Measurements from ENCODE around the gene SEL1L3. TPM values are rescaled to one million over a fixed set of nuclear protein-coding genes. Genes with fewer than 3 reads are reported as not detected.

The SEL1L3 gene
- total and polyA plus RNA-seq, 9 of the 15 experiments (the other 6 are each of a cell fraction or from before 2014, with no cell fraction given) = 10.0 to 44.3 (median 21.6) TPM

GRCh38 chr4:25845841-25846653 is 16.7 kb downstream of the SEL1L3 start (continued):
- TF ChIP-seq, protein P1, sequence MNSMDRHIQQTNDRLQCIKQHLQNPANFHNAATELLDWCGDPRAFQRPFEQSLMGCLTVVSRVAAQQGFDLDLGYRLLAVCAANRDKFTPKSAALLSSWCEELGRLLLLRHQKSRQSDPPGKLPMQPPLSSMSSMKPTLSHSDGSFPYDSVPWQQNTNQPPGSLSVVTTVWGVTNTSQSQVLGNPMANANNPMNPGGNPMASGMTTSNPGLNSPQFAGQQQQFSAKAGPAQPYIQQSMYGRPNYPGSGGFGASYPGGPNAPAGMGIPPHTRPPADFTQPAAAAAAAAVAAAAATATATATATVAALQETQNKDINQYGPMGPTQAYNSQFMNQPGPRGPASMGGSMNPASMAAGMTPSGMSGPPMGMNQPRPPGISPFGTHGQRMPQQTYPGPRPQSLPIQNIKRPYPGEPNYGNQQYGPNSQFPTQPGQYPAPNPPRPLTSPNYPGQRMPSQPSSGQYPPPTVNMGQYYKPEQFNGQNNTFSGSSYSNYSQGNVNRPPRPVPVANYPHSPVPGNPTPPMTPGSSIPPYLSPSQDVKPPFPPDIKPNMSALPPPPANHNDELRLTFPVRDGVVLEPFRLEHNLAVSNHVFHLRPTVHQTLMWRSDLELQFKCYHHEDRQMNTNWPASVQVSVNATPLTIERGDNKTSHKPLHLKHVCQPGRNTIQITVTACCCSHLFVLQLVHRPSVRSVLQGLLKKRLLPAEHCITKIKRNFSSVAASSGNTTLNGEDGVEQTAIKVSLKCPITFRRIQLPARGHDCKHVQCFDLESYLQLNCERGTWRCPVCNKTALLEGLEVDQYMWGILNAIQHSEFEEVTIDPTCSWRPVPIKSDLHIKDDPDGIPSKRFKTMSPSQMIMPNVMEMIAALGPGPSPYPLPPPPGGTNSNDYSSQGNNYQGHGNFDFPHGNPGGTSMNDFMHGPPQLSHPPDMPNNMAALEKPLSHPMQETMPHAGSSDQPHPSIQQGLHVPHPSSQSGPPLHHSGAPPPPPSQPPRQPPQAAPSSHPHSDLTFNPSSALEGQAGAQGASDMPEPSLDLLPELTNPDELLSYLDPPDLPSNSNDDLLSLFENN (IDR thresholded peaks at IDR 0.05; ENCODE audit: low read depth in 2 of 2, low read length in 2 of 2) = no peak
- TF ChIP-seq KDM5B (IDR thresholded peaks at IDR 0.05; ENCODE audit: insufficient replicate concordance, low read depth, low read length) (no peak), HEY1 (CRISPR knock-in tag; IDR thresholded peaks at IDR 0.05; ENCODE audit: borderline replicate concordance) (no peak), ADNP (tag; IDR thresholded peaks at IDR 0.05) (peak; percentile 71), YY1 (IDR thresholded peaks at IDR 0.05; ENCODE audit: borderline replicate concordance in 1 of 3, control insufficient read depth in 1 of 3, extremely low read depth in 1 of 3, insufficient read depth in 3 of 3, insufficient read length in 1 of 3, insufficient replicate concordance in 2 of 3, low read depth in 1 of 3, low read length in 2 of 3) (no peak), ZNF785 (CRISPR knock-in tag; IDR thresholded peaks at IDR 0.05) (no peak), GABPB2 (CRISPR knock-in tag; conservative IDR thresholded peaks at IDR 0.05) (no peak), RBM25 (IDR thresholded peaks at IDR 0.05; ENCODE audit: low read depth, low read length, severe bottlenecking) (peak; percentile 87), ESRRA (IDR thresholded peaks at IDR 0.05; ENCODE audit: borderline replicate concordance, low read depth) (peak; percentile 45; the same call in 1 of the 2 replicates), NCOA4 (IDR thresholded peaks at IDR 0.05; ENCODE audit: partially characterized antibody) (no peak), ZNF224 (CRISPR knock-in tag; IDR thresholded peaks at IDR 0.05) (no peak), RCOR1 (IDR thresholded peaks at IDR 0.05; ENCODE audit: borderline replicate concordance in 1 of 2, low read depth in 2 of 2, low read length in 2 of 2) (0 out of 4 replicates have a peak, but pooled peaks of 1 of the 2 experiments have one; percentile 41), NR3C1 (CRISPR knock-in tag; IDR thresholded peaks at IDR 0.05) (no peak), SFPQ (IDR thresholded peaks at IDR 0.05; ENCODE audit: low read depth, low read length) (no peak), BCOR (IDR thresholded peaks at IDR 0.05) (peak; percentile 85), KDM1A (IDR thresholded peaks at IDR 0.05) (peak; percentile 25 to 48; a peak in 2 of 4 replicates)
- TF ChIP-seq, protein P2, sequence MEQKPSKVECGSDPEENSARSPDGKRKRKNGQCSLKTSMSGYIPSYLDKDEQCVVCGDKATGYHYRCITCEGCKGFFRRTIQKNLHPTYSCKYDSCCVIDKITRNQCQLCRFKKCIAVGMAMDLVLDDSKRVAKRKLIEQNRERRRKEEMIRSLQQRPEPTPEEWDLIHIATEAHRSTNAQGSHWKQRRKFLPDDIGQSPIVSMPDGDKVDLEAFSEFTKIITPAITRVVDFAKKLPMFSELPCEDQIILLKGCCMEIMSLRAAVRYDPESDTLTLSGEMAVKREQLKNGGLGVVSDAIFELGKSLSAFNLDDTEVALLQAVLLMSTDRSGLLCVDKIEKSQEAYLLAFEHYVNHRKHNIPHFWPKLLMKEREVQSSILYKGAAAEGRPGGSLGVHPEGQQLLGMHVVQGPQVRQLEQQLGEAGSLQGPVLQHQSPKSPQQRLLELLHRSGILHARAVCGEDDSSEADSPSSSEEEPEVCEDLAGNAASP (IDR thresholded peaks at IDR 0.05) = no peak
